Stomach smooth muscle (tissue), 2 donors: ENCODE data around the gene ACADM.

Experiments
- H3K27ac ChIP-seq: one replicate; pipeline ENCODE4 v1.7.0; 2013; ENCODE audit warnings: mild to moderate bottlenecking, low read length, inconsistent platforms
- H3K27me3 ChIP-seq, 2 donors: one replicate each; pipeline ENCODE4 v1.7.0; 2013; ENCODE audit warnings: low read length in 2 of 2; ENCODE audit not compliant: insufficient read depth in 2 of 2, control insufficient read depth in 1 of 2
- H3K36me3 ChIP-seq, 2 donors: one replicate each; pipeline ENCODE4 v1.7.0; 2013; ENCODE audit warnings: low read length in 2 of 2; ENCODE audit not compliant: control insufficient read depth in 2 of 2, insufficient read depth in 2 of 2
- H3K4me1 ChIP-seq: one replicate; pipeline ENCODE4 v1.7.0; 2013; ENCODE audit warnings: low read length; ENCODE audit not compliant: control insufficient read depth, insufficient read depth
- H3K4me3 ChIP-seq, 2 donors: one replicate each; pipeline ENCODE4 v1.7.0; 2013; ENCODE audit warnings: low read length in 2 of 2
- H3K9ac ChIP-seq, 2 donors: one replicate each; pipeline ENCODE4 v1.7.0; 2013; ENCODE audit warnings: low read length in 2 of 2, mild to moderate bottlenecking in 1 of 2
- H3K9me3 ChIP-seq, 2 donors: one replicate each; pipeline ENCODE4 v1.7.0; 2013; ENCODE audit warnings: low read length in 2 of 2; ENCODE audit not compliant: control insufficient read depth in 2 of 2
- donor health status: healthy.
- donor health status: Pancreatic carcinoma.

ACADM gene

GRCh38 chr1:75811211-75811981 lies 86.9 kb downstream of the ACADM start:
- H3K4me3 ChIP-seq = no peak overlapping the region
- no peak overlapping the region for H3K9ac ChIP-seq
- no peaks in the 10 kb centered on the region for H3K9me3 ChIP-seq
- no peaks in the 10 kb centered on the region for H3K4me1 ChIP-seq
- H3K27ac ChIP-seq = no peak overlapping the region
- no peaks in the 10 kb centered on the region for H3K27me3 ChIP-seq
- H3K36me3 ChIP-seq = no peaks in the 10 kb centered on the region

GRCh38 chr1:75812065-75812464 lies 87.6 kb downstream of the ACADM start:
- no peak overlapping the region for H3K27ac ChIP-seq
- no peak overlapping the region for H3K9ac ChIP-seq
- no peaks in the 10 kb centered on the region for H3K36me3 ChIP-seq
- no peaks in the 10 kb centered on the region for H3K27me3 ChIP-seq
- H3K4me3 ChIP-seq = no peak overlapping the region
- no peaks in the 10 kb centered on the region for H3K9me3 ChIP-seq
- H3K4me1 ChIP-seq = no peaks in the 10 kb centered on the region
